GM18519 (cell line): ENCODE data around the gene HNRNPAB.
"Not testable (repeated sequence)": the region's sequence is repeated elsewhere in the genome, so short reads cannot be mapped to it uniquely, and the experiment has no call there.

ENCODE experiments used
- ATAC-seq: cut with Tn5 transposase; IDR thresholded peaks from one replicate; pipeline ENCODE4 v1.9.1; 2021; ENCODE audit warnings: mild to moderate bottlenecking, moderate library complexity; ENCODE audit not compliant: unreplicated experiment, low FRiP score

Gene HNRNPAB

DNA sequence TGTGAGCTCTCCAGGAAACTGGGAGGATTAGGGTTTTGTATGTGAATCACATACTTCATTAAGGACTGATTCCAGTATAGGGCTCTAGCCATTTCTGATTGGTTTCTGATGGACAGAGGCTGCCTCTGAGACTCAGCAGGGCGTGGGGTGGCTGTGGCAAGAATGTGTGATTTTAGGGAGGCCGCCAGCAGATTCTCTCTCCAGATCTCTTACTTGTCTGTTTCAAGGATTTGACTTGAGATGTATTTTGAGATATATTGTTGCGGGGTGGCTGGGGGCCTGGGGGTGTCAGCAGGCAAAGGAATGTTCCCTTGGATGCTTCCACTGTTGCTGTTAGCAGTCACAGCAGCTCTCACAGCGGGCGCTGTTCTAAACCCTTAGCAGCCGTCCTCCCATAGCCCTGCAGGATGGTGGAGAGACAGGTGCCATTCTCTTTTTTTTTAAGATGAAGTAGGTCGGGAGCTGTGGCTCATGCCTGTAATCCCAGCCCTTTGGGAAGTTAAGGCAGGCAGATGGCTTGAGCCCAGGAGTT lies 8.0 kb upstream of the HNRNPAB start:
- no peak for ATAC-seq

DNA sequence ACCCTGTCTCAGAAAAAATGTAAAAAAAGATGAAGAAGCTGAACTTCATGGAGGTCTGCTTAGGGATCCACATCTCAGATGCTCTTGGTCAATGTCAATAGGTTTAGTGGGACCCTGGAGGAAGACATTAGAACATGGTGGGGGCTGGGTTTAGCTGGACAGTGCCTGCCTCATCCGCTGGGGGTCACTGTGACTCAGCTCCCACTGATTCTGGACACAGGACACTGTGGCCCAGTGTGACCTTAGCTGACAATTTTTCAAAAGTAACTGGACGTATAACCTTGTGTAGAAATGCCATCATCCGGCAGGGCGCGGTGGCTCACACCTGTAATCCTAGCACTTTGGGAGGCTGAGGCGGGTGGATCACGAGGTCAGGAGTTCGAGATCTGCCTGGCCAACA lies 7.3 kb upstream of the HNRNPAB start:
- no peak for ATAC-seq

DNA sequence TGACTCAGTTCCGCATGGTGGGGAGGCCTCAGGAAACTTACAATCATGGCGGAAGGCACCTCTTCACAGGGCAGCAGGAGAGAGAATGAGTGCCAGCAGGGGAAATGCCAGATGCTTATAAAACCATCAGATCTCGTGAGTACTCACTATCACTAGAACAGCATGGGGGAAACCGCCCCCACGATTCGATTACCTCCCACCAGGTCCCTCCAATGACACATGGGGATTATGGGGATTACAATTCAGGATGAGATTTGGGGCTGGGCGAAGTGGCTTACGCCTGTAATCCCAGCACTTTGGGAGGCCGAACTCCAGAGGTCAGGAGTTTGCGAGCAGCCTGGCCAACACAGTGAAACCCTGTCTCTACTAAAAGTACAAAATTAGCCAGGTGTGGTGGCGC lies 6.2 kb upstream of the HNRNPAB start:
- ATAC-seq = not testable (repeated sequence)

DNA sequence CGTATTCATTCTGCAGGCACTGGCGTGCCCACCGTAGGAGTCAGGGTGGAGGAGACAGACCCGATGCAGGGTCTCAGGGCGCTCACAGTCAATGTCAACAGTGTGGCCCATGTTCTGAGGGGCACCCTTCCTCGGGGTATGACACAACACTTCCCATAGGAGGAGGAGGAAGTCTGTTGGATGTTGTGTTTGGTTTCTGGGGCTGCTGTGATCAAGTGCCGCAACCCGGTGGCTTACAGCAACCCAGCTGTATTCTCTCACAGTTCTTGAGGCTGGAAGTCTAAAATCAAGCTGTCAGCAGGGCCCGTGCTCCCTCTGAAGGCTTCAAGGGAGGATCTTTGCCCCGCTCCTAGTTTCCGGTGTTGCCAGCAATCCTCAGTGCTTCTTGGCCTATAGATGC lies 5.6 kb upstream of the HNRNPAB start:
- no peak for ATAC-seq

DNA sequence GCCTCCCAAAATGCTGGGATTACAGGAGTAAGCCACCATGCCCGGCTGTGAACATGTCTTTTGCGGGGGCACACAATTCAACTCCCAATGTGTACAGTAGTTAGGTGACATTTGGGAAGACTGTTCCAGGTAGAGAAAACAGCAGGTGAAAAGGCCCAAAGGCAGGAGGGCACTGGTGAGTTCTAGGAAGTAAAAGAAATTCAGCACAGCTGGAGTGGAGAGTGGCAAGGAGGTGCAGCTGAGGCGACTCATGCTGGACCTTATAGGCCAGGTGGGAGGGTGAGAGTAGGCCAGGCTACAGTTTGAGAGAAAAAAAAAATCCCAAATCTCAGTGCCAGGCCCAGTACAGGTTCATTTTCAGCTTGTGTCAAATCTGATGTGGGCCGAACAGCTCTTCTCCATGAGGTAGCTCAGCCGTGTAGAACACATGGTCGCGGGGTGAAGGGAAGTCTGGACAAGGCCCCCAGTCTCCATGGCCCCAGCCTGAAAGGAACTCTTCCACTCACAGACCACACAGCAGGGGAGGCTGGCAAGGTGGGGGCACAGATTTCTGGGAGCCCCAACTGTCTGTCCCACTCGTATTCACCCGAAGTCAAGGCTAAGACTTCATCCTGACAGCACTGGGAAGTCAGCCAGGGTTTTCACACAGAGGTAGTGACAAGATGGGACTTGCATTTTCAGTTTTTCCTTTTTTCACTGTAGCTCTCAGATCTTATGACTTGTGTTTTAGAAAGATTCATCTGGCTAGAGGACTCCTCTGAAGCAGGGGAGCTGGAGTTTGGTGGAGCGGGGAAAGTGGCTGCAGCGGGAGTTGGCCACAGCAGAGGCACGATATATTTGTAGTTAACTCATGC lies 4.5 kb upstream of the HNRNPAB start:
- no peak for ATAC-seq

DNA sequence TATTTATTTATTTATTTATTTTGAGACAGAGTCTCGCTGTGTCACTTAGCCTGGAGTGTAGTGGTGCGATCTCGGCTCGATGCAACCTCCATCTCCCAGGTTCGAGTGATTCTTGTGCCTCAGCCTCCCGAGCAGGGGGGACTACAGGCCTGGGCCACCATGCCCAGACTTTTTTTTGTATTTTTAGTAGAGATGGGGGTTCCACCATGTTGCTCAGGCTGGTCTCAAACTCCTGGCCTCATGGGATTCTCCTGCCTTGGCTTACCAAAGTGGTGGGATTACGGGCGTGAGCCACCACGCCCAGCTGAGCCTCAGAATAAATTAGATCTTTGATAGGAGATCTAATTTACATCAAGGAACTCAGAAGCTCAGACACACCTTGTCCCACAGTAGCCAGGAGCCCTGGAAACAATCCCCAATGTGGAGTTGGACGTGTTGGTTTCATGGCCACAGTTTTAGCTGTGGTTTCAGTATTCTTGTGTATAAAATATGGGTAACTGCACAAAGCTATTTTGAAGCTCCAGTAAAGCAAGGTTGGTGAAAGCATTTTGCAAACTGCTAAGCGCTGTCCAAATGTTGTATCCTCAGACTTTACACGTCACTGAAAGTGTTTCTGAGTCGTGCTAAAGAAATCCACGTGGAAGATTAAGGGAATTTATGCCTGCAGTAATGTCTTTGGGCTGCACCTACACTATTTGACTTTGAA lies 3.0 kb upstream of the HNRNPAB start:
- ATAC-seq = no peak

DNA sequence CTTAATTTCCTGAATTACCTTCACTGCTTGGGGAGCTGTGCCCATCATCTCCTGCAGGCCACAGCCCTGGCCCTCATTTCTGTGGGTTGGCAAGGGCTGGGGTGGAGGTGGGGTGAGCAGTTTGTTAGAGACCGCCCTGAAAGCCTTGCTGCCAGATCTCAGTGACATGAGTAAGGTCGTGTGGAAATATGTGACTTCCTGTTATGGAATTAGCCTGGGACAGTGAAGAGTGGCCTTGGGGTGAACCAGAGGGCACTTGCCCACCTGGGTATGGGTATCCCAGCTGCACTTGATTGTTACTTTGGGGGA lies 2.5 kb upstream of the HNRNPAB start:
- ATAC-seq = no peak

DNA sequence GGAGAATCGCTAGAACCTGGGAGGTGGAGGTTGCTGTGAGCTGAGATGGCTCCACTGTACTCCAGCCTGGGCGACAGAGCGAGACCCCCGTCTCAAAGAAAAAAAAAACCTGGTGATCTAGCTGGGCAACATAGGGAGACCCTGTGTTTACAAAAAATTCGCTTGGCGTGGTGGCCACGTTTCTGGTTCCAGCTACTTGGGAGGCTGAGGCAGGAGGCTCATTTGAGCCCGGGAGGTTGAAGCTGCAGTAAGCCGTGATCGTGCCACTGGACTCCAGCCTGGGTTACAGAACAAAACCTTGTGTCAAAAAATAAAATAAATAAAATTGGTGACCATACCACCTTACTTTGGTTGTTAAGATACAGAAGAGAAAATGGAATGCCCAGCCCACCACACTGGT lies 1.8 kb upstream of the HNRNPAB start:
- no peak for ATAC-seq

DNA sequence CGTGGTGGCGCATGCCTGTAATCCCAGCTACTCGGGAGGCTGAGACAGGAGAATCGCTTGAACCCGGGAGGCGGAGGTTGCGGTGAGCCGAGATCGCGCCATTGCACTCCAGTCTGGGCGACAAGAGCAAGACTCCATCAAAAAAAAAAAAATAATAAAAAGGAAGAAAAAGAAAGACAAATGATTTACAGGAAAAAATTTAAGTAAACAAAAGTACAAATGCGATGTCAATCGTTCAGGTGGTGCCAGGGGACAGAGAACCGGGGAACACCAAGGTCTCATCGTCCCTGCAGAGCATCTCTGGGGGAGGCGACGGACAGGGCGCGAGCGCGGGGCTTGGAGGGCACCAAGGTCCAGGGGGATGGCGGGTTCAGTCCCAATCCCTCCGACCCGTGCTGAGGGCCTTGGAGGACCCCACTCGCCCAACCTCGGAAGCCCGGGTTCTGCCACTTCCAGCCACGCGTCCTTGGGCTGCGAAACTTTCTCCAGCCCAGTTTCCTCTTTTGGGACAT lies 607 bp upstream of the HNRNPAB start:
- ATAC-seq = no peak

DNA sequence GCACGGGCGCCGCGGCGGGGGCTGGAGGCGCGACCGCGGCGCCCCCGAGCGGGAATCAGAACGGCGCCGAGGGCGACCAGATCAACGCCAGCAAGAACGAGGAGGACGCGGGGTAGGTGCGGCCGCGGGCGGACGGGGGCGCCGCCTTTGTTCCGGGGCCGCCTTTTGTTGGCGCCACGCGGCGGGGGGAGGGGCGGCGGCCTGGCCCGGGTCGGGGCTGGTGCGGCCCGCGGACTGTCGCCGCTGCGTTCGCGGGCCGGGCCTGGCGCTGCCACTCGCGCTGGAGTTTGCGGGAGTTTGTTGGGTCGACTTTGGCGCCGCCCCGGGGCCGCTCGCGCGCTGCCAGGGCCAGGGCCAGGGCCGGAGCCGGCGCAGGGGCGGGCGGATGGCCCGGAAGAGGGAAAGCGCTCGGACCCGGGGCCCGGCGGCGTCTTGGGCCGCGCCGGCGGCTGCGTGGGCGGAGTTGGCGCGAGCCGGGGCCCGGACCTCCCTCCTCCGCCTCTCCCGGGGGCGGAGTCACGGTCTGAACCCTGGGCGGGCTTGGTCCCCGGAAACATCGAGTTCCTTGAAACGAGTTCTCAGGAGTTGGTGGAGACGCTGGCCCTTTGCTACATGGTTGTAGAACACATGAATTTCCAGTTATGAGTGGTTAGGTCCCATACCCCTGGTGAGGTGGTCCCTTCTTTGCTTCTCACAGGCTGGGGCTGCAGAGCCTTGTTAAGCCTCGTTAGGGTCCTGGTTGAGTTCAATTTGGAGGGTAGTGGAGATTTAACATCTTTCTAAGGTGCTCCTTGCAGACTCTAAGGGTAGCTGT lies 809 bp downstream of the HNRNPAB start:
- ATAC-seq = peak; percentile 35

DNA sequence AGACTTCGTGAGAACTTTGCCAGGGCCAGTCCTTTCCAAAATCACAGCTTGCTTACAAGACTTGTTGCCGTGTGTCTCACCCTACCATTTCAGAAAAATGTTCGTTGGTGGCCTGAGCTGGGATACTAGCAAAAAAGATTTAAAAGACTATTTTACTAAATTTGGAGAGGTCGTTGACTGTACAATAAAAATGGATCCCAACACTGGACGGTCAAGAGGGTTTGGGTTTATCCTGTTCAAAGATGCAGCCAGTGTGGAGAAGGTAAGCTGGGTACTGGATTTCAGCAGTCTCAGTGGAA lies 1.4 kb downstream of the HNRNPAB start:
- ATAC-seq = no peak

DNA sequence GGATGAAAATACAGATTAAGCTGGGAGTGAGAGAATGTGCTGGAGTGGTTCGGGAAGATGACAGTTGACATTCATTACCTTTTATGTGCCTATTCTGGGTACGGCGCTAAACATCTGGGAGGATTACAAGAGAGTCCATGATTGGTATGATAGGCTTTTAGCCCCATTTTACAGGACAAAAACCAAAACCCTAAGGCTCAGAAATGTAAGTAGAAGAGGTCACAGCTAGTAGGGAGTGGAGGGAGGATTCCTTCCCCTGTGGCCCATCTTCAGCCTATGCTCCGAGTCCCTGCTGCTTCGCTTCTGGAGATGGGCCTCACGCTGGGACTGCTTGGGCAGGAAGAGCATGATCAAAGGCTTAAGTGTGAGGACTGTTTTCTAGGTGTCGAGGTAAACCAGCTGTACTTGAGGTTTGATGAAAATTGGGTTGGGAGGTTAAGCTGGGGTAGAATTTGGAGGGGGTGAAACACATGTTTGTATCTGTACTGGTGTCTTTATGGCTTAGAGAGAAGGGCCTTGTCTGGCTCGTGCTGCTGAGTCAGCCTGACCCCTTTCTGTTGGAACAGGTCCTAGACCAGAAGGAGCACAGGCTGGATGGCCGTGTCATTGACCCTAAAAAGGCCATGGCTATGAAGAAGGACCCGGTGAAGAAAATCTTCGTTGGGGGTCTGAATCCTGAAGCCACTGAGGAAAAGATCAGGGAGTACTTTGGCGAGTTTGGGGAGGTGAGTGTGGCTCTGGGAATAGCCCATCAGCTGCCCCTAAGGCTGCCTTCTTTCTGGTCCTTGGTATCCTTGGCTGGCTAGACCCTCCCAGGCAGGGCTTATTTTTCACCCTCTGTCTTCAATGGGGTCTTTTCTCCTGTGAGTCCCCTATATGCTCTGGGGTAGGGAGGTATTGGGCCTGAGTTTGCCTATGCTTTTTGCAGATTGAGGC lies 2.1 kb downstream of the HNRNPAB start:
- no peak for ATAC-seq

DNA sequence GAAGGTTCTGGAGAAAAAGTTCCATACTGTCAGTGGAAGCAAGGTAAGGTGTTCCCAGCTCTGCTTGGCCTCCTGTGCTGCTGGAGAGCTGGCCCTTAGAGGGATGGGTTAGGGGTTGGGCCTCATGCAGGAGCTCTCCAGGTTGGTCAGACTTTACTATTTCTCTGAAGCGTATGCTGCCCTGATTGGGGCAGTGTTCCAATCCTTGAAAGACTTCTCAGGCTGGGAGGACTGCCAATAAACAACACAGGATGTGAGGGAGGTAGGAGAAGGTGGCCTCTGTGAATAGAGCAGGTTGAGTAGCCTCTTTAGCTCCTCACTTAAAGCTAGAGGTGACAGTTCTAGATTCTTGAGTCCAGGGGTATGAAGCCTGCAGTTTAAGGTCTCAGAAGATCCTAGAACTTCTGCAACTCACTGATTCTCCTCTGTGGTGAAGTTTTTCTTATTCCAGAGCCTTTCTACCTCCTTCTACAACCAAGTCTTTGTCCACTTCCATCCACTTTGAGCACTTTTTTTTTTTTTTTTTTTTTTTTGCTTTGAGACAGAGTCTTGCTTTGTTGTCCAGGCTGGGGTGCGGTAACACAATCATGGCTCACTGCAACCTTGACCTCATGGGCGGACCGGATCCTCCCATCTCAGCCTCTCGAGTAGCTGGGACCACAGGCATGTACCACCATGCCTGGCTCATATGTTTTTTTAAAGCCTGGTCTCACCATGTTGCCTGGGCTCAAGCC lies 3.0 kb downstream of the HNRNPAB start:
- no peak for ATAC-seq

DNA sequence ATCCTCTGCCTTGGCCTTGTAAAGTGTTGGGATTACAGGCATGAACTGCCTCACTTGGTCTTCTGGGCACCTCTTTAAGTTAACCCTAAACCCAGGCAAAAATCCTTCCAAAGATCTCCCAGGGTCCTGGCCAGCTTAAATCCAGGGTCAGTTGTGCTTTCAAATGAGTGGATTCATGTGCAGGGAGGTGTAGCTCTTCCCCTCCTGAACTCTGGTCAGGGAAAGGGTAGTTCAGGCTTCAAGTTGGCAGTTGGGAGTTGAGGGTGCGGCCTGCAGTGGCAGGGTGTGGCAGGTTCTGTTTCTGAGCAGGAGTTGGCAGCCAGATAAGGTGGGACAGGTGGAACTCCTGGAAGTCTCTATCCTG lies 3.6 kb downstream of the HNRNPAB start:
- no peak for ATAC-seq

DNA sequence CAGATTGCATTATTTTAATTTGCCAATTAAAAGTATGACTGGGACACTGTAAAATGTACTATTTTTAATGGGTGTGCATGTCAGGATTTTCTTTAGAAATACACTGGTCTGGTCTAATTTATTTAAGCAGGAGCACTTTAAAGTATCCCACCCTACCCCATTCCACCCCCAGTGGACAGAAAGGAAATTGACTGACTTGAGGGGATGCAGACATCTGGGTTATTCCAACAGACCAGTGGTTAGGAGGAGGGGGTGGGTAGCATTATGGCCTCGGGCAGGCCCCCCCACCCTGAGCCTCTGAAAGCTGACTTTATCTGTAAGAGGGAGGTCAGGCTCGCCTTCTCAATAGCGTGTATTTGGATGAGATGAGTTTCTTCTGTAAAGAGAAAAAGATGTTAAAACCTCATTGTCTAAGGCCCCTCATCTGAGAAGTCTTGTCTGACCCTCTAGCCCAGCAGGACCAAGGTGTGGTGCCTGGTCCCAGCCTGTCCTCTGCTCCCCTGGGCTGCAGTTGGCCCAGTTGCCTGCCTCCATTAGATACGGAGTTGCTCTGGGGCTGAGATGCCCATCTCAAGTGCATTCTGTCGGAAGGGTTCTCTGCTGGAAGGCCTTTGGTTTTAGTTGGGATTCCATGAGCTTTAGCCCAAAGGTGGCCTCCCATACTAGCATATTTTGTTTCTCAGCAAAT lies 4.4 kb downstream of the HNRNPAB start:
- no peak for ATAC-seq

DNA sequence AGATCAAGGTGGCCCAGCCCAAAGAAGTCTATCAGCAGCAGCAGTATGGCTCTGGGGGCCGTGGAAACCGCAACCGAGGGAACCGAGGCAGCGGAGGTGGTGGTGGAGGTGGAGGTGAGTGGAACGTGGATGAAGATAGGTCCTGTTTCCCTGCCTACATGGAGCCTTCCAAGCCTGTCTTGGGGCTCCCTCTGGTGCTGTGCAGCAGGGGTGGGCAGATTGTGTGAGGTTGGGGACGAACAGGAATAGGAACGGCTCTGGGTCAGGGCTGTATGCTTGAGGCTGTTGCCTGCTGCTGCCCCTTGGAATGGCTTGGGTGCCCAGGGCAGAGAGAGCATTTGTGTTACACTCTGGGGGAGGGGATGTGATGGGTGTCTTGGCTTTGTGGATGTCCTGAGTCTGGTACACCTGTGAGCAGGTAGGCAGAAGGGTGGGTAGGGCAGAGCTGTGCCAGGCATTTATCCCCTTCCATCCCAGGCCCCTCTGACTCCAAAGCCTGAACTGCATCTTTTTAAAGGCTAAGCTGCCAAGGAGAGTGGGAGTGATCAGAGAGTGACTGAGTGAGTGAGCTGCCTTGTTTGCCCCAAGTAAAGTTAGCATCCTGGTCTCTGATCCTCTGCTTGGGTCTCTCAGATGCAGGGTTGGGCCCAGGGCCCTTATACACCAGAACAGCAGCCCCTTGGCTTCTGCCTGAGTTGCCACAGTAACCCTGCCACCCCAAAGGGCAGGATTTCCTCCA lies 5.2 kb downstream of the HNRNPAB start:
- no peak for ATAC-seq

DNA sequence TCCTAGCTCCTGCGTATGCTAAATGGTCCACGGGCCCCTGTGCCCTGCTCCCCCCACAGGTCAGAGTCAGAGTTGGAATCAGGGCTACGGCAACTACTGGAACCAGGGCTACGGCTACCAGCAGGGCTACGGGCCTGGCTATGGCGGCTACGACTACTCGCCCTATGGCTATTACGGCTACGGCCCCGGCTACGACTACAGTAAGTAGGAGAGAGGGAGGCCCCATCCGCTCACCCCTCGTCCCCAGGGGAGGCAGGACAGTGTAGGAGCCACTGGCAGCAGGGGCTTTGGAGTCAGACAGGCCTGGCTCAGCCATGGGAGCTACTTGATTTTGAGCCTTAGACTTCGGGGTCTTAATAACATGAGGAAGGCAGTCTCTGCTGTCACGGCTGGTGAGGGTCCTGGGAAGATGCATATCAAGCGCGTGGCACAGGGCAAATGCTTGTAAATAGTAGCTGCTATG lies 5.8 kb downstream of the HNRNPAB start:
- no peak for ATAC-seq

DNA sequence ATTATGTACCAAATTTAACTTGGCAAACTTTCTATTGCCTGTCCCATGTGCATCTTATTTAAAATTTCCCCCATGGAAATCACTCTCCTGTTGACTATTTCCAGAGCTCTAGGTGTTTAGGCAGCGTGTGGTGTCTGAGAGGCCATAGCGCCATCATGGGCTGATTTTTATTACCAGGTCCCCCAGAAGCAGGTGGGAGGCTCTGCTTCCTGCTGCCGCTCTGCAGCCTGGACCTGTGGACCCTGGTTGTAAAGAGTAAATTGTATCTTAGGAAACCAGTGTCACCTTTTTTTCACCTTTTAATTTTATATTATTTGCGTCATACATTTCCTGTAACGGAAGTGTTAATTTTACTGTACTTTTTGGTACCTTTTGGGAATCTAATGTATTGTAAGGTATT lies 6.4 kb downstream of the HNRNPAB start:
- ATAC-seq = no peak
